Measurements from ENCODE around the gene TRIM5. TPM values are rescaled to one million over a fixed set of nuclear protein-coding genes. Genes with fewer than 3 reads are reported as not detected.

The TRIM5 gene
- total and polyA plus RNA-seq, 2 donors (not counting 3 experiments of a cell fraction or from before 2014, with no cell fraction given): 54.5 to 57.3 TPM

DNA sequence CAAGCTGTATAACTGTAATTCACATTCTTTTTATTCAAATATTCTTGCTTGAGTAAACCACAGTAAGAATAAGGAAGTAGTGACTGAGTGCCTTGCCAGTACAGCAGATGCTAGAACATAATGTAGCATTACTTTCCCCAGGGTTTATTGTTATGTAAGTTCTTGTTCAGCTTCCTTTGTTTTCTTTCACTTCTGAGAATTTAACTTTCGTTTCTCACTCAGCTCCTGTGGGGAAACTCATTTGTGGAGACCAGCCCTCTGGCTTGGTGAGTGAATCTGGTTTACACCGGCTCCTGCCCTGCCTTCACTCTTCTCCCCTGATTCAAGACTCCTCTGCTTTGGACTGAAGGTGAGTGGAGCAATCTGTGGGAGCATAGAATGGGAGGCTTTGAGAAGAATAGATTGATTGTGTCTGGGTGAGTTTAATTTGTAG is 4.7 kb upstream of the TRIM5 start, which contains the start of gene TRIM22:
Gene TRIM22 (plus strand): TSS at position 240 of the 433 bp plus-strand sequence. CDS start 6,443 bp downstream, outside the sequence.
- intact Hi-C loops (cut with micrococcal nuclease): loop anchor here (5.0 kb wide), 1 partner anchor 633 kb away; the partner anchor contains the start of gene CAVIN3

GRCh38 chr11:5688482-5688881 is 3.6 kb upstream of the TRIM5 start:
- no peak overlapping the region for H3K27ac ChIP-seq (ENCODE audit: insufficient read depth, low read depth, low read length)
- no peak overlapping the region for H2AFZ ChIP-seq (ENCODE audit: low read depth, low read length)
- no peak overlapping the region for H3K9ac ChIP-seq (replicated peaks; ENCODE audit: extremely low read depth, insufficient read depth, low read length)
- POLR2A ChIA-PET: no interaction called here
- intact Hi-C loops (cut with micrococcal nuclease) (loop anchor here (5.0 kb wide), 1 partner anchor 634 kb away; the partner anchor contains the start of gene CAVIN3), dilution Hi-C loops (cut with MboI; ENCODE audit: extremely low pct_ligation_motif_present, low sequenced_read_pairs) (no loop called here)
- FAIRE-seq: no peak
- H3K27me3 ChIP-seq (ENCODE audit: control insufficient read depth in 2 of 2, insufficient read depth in 2 of 2, low read length in 2 of 2): no peaks in the 10 kb centered on the region
- TF ChIP-seq, protein P1, sequence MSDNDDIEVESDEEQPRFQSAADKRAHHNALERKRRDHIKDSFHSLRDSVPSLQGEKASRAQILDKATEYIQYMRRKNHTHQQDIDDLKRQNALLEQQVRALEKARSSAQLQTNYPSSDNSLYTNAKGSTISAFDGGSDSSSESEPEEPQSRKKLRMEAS (IDR thresholded peaks at IDR 0.05; ENCODE audit: insufficient read depth, insufficient read length): no peak
- TF ChIP-seq JUN (IDR thresholded peaks at IDR 0.05; ENCODE audit: borderline replicate concordance, insufficient read depth, insufficient read length, low read depth) (no peak), FOS (IDR thresholded peaks at IDR 0.05; ENCODE audit: borderline replicate concordance, insufficient read depth, low read length) (no peak), GATA2 (IDR thresholded peaks at IDR 0.05; ENCODE audit: insufficient read depth, insufficient read length, low read depth, low read length) (no peak), EZH2 (IDR thresholded peaks at IDR 0.05; ENCODE audit: borderline replicate concordance, low read depth, low read length, severe bottlenecking) (no peak), POLR2A (IDR thresholded peaks at IDR 0.05; ENCODE audit: low read depth, low read length) (no peak), POLR2AphosphoS5 (IDR thresholded peaks at IDR 0.05; ENCODE audit: insufficient read depth, low read depth, low read length) (no peak), MYC (IDR thresholded peaks at IDR 0.05; ENCODE audit: low read depth, low read length) (no peak)
- TF ChIP-seq, protein P2, sequence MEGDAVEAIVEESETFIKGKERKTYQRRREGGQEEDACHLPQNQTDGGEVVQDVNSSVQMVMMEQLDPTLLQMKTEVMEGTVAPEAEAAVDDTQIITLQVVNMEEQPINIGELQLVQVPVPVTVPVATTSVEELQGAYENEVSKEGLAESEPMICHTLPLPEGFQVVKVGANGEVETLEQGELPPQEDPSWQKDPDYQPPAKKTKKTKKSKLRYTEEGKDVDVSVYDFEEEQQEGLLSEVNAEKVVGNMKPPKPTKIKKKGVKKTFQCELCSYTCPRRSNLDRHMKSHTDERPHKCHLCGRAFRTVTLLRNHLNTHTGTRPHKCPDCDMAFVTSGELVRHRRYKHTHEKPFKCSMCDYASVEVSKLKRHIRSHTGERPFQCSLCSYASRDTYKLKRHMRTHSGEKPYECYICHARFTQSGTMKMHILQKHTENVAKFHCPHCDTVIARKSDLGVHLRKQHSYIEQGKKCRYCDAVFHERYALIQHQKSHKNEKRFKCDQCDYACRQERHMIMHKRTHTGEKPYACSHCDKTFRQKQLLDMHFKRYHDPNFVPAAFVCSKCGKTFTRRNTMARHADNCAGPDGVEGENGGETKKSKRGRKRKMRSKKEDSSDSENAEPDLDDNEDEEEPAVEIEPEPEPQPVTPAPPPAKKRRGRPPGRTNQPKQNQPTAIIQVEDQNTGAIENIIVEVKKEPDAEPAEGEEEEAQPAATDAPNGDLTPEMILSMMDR (IDR thresholded peaks at IDR 0.05; ENCODE audit: extremely low read depth in 1 of 2, insufficient read depth in 1 of 2, low read depth in 1 of 2, low read length in 2 of 2): no peak
- no peak overlapping the region for H3K4me3 ChIP-seq (replicated peaks in 1 of 3; ENCODE audit: insufficient read depth in 1 of 3, low read depth in 1 of 3, low read length in 3 of 3)
- peaks cover 21% of the 10 kb centered on the region for H3K79me2 ChIP-seq (ENCODE audit: control insufficient read depth, insufficient read depth, low read length)
- no peaks in the 10 kb centered on the region for H3K9me1 ChIP-seq (replicated peaks; ENCODE audit: control insufficient read depth, extremely low read depth, insufficient read depth, low read length)
- no peaks in the 10 kb centered on the region for H3K36me3 ChIP-seq (ENCODE audit: control insufficient read depth in 2 of 2, extremely low read depth in 1 of 2, insufficient read depth in 2 of 2, low read length in 2 of 2)
- CTCF ChIA-PET: no interaction called here
- H4K20me1 ChIP-seq (replicated peaks; ENCODE audit: control insufficient read depth, extremely low read depth, insufficient read depth, low read length): no peaks in the 10 kb centered on the region
- no peak overlapping the region for H3K4me2 ChIP-seq (ENCODE audit: insufficient read depth, low read length)
- DNase-seq (ENCODE audit: low read depth, low spot score): no peak
- peaks cover 36% of the 10 kb centered on the region for H3K4me1 ChIP-seq (ENCODE audit: control insufficient read depth, extremely low read depth, insufficient read depth, low read length)
- H3K9me3 ChIP-seq (replicated peaks; ENCODE audit: control insufficient read depth, insufficient read depth, low read length): no peaks in the 10 kb centered on the region
- no TSS peak for BruUV-seq (replicated peaks)

More for the DNA sequence above, 4.7 kb upstream of the TRIM5 start, which contains the start of gene TRIM22:
- POLR2A ChIA-PET: no interaction called here
- BruUV-seq (replicated peaks): no TSS peak
- dilution Hi-C loops (cut with MboI; ENCODE audit: extremely low pct_ligation_motif_present, low sequenced_read_pairs): no loop called here
- peak within 1 kb of the TSS; percentile 79 for H2AFZ ChIP-seq (ENCODE audit: low read depth, low read length)
- H3K4me1 ChIP-seq (ENCODE audit: control insufficient read depth, extremely low read depth, insufficient read depth, low read length): peaks cover 31% of the 10 kb centered on the region
- no peaks in the 10 kb centered on the region for H3K27me3 ChIP-seq (ENCODE audit: control insufficient read depth in 2 of 2, insufficient read depth in 2 of 2, low read length in 2 of 2)
- H3K4me2 ChIP-seq (ENCODE audit: insufficient read depth, low read length): peak within 1 kb of the TSS; percentile 97
- FAIRE-seq: no peak
- peaks cover 15% of the 10 kb centered on the region for H3K79me2 ChIP-seq (ENCODE audit: control insufficient read depth, insufficient read depth, low read length)
- DNase-seq (ENCODE audit: low read depth, low spot score): peak; percentile 86
- TF ChIP-seq, protein P1 (IDR thresholded peaks at IDR 0.05; ENCODE audit: insufficient read depth, insufficient read length): no peak
- TF ChIP-seq FOS (IDR thresholded peaks at IDR 0.05; ENCODE audit: borderline replicate concordance, insufficient read depth, low read length): no peak
- no peak for TF ChIP-seq JUN (IDR thresholded peaks at IDR 0.05; ENCODE audit: borderline replicate concordance, insufficient read depth, insufficient read length, low read depth)
- no peak for TF ChIP-seq GATA2 (IDR thresholded peaks at IDR 0.05; ENCODE audit: insufficient read depth, insufficient read length, low read depth, low read length)
- no peak for TF ChIP-seq MYC (IDR thresholded peaks at IDR 0.05; ENCODE audit: low read depth, low read length)
- TF ChIP-seq EZH2 (IDR thresholded peaks at IDR 0.05; ENCODE audit: borderline replicate concordance, low read depth, low read length, severe bottlenecking): no peak
- H4K20me1 ChIP-seq (replicated peaks; ENCODE audit: control insufficient read depth, extremely low read depth, insufficient read depth, low read length): no peaks in the 10 kb centered on the region
- CTCF ChIA-PET: interaction anchor here (1.2 to 2.4 kb wide), 5 partner anchors 10 to 673 kb away, joined by 3 to 13 read pairs (median 6); no protein-coding TSS in a partner anchor
- no peaks in the 10 kb centered on the region for H3K36me3 ChIP-seq (ENCODE audit: control insufficient read depth in 2 of 2, extremely low read depth in 1 of 2, insufficient read depth in 2 of 2, low read length in 2 of 2)
- peak within 1 kb of the TSS; percentile 34 to 97 (median 95) for H3K4me3 ChIP-seq (replicated peaks in 1 of 3; ENCODE audit: insufficient read depth in 1 of 3, low read depth in 1 of 3, low read length in 3 of 3)
- no peaks in the 10 kb centered on the region for H3K9me3 ChIP-seq (replicated peaks; ENCODE audit: control insufficient read depth, insufficient read depth, low read length)
- H3K9ac ChIP-seq (replicated peaks; ENCODE audit: extremely low read depth, insufficient read depth, low read length): peak within 1 kb of the TSS; percentile 98
- H3K9me1 ChIP-seq (replicated peaks; ENCODE audit: control insufficient read depth, extremely low read depth, insufficient read depth, low read length): no peaks in the 10 kb centered on the region
- peak within 1 kb of the TSS; percentile 98 for H3K27ac ChIP-seq (ENCODE audit: insufficient read depth, low read depth, low read length)
